ENCODE data around the gene HLA-DQB1. TPM values are rescaled to one million over a fixed set of nuclear protein-coding genes. Genes with fewer than 3 reads are reported as not detected.

HLA-DQB1 gene
- total and polyA plus RNA-seq, 2 of the 13 experiments (the other 11 are each of a cell fraction or from before 2014, with no cell fraction given), result not detected

DNA sequence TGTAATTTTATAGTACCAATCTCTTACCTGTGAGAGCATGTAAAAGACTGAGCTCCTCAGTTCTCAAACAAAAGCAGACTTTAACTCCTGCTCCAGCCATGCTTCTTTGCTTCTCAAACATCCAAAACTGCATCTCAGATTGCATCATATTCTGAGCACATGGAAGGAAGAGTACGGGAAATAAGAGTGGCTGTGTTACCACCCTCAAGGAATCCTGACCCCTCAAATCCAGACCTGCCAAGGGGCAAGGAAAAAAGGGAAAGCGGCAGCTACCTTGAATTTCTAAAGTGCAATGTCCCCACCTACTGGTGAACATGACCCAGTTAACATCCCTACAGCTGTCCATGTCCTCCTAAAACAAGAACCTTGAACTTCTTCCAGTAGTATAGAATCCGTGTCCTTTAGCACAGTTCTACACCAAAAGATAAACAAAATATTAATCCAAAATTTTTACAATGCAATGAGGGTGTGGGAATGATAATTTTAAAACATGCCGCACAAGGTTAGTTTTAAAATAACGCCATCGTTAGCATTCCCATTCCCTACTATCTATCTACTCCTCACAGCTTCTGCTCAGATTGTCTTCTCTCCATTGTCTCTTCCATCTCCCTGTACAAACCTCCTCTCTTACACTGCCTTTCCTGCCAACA, 34.1 kb upstream of the HLA-DQB1 start (continued):
- TF ChIP-seq, protein P1, sequence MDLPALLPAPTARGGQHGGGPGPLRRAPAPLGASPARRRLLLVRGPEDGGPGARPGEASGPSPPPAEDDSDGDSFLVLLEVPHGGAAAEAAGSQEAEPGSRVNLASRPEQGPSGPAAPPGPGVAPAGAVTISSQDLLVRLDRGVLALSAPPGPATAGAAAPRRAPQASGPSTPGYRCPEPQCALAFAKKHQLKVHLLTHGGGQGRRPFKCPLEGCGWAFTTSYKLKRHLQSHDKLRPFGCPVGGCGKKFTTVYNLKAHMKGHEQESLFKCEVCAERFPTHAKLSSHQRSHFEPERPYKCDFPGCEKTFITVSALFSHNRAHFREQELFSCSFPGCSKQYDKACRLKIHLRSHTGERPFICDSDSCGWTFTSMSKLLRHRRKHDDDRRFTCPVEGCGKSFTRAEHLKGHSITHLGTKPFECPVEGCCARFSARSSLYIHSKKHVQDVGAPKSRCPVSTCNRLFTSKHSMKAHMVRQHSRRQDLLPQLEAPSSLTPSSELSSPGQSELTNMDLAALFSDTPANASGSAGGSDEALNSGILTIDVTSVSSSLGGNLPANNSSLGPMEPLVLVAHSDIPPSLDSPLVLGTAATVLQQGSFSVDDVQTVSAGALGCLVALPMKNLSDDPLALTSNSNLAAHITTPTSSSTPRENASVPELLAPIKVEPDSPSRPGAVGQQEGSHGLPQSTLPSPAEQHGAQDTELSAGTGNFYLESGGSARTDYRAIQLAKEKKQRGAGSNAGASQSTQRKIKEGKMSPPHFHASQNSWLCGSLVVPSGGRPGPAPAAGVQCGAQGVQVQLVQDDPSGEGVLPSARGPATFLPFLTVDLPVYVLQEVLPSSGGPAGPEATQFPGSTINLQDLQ (CRISPR knock-in tag; IDR thresholded peaks at IDR 0.05), result no peak
- no peak for TF ChIP-seq ZNF878 (CRISPR knock-in tag; IDR thresholded peaks at IDR 0.05)
- no peak for TF ChIP-seq EED (CRISPR knock-in tag; IDR thresholded peaks at IDR 0.05)
- no peak for TF ChIP-seq ZSCAN29 (CRISPR knock-in tag; conservative IDR thresholded peaks at IDR 0.05)
- no peak for TF ChIP-seq ZNF138 (CRISPR knock-in tag; IDR thresholded peaks at IDR 0.05; ENCODE audit: low read depth)
- TF ChIP-seq, protein P2, sequence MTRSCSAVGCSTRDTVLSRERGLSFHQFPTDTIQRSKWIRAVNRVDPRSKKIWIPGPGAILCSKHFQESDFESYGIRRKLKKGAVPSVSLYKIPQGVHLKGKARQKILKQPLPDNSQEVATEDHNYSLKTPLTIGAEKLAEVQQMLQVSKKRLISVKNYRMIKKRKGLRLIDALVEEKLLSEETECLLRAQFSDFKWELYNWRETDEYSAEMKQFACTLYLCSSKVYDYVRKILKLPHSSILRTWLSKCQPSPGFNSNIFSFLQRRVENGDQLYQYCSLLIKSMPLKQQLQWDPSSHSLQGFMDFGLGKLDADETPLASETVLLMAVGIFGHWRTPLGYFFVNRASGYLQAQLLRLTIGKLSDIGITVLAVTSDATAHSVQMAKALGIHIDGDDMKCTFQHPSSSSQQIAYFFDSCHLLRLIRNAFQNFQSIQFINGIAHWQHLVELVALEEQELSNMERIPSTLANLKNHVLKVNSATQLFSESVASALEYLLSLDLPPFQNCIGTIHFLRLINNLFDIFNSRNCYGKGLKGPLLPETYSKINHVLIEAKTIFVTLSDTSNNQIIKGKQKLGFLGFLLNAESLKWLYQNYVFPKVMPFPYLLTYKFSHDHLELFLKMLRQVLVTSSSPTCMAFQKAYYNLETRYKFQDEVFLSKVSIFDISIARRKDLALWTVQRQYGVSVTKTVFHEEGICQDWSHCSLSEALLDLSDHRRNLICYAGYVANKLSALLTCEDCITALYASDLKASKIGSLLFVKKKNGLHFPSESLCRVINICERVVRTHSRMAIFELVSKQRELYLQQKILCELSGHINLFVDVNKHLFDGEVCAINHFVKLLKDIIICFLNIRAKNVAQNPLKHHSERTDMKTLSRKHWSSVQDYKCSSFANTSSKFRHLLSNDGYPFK (CRISPR knock-in tag; IDR thresholded peaks at IDR 0.05; ENCODE audit: borderline replicate concordance), result no peak
- no peak for TF ChIP-seq ZNF619 (CRISPR knock-in tag; IDR thresholded peaks at IDR 0.05)
- no peak for TF ChIP-seq NFIB (CRISPR knock-in tag; IDR thresholded peaks at IDR 0.05; ENCODE audit: borderline replicate concordance)
- no peak for TF ChIP-seq ZNF160 (CRISPR knock-in tag; IDR thresholded peaks at IDR 0.05)
- TF ChIP-seq RAD21 (CRISPR knock-in tag; IDR thresholded peaks at IDR 0.05), result peak; percentile 36; the same call in 1 of the 2 replicates
- TF ChIP-seq, protein P3, sequence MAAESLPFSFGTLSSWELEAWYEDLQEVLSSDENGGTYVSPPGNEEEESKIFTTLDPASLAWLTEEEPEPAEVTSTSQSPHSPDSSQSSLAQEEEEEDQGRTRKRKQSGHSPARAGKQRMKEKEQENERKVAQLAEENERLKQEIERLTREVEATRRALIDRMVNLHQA (CRISPR knock-in tag; IDR thresholded peaks at IDR 0.05), result no peak
- no peak for TF ChIP-seq CBX2 (IDR thresholded peaks at IDR 0.05; ENCODE audit: low read depth, low read length)
- TF ChIP-seq CBX2 (CRISPR knock-in tag; IDR thresholded peaks at IDR 0.05; ENCODE audit: low read depth), result no peak
- TF ChIP-seq, protein P4, sequence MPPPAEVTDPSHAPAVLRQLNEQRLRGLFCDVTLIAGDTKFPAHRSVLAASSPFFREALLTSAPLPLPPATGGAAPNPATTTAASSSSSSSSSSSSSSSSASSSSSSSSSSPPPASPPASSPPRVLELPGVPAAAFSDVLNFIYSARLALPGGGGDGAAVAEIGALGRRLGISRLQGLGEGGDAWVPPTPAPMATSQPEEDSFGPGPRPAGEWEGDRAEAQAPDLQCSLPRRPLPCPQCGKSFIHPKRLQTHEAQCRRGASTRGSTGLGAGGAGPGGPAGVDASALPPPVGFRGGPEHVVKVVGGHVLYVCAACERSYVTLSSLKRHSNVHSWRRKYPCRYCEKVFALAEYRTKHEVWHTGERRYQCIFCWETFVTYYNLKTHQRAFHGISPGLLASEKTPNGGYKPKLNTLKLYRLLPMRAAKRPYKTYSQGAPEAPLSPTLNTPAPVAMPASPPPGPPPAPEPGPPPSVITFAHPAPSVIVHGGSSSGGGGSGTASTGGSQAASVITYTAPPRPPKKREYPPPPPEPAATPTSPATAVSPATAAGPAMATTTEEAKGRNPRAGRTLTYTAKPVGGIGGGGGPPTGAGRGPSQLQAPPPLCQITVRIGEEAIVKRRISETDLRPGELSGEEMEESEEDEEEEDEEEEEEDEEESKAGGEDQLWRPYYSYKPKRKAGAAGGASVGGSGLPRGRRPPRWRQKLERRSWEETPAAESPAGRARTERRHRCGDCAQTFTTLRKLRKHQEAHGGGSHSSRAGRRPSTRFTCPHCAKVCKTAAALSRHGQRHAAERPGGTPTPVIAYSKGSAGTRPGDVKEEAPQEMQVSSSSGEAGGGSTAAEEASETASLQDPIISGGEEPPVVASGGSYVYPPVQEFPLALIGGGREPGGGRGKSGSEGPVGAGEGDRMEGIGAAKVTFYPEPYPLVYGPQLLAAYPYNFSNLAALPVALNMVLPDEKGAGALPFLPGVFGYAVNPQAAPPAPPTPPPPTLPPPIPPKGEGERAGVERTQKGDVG (CRISPR knock-in tag; IDR thresholded peaks at IDR 0.05; ENCODE audit: borderline replicate concordance), result no peak
- TF ChIP-seq SMC3 (IDR thresholded peaks at IDR 0.05; ENCODE audit: low read length), result peak; percentile 83
- no peak for TF ChIP-seq ZNF746 (CRISPR knock-in tag; IDR thresholded peaks at IDR 0.05)
- TF ChIP-seq, protein P5, sequence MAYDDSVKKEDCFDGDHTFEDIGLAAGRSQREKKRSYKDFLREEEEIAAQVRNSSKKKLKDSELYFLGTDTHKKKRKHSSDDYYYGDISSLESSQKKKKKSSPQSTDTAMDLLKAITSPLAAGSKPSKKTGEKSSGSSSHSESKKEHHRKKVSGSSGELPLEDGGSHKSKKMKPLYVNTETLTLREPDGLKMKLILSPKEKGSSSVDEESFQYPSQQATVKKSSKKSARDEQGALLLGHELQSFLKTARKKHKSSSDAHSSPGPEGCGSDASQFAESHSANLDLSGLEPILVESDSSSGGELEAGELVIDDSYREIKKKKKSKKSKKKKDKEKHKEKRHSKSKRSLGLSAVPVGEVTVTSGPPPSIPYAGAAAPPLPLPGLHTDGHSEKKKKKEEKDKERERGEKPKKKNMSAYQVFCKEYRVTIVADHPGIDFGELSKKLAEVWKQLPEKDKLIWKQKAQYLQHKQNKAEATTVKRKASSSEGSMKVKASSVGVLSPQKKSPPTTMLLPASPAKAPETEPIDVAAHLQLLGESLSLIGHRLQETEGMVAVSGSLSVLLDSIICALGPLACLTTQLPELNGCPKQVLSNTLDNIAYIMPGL (CRISPR knock-in tag; IDR thresholded peaks at IDR 0.05; ENCODE audit: borderline replicate concordance in 1 of 2, low read depth in 1 of 2), result 0 out of 4 replicates have a peak, but pooled peaks of 1 of the 2 experiments have one; percentile 23
- TF ChIP-seq ZNF674 (CRISPR knock-in tag; IDR thresholded peaks at IDR 0.05; ENCODE audit: low read depth), result no peak

Measured in HepG2 (cell line).